Activated B cell treated with CpG ODN at 0.5 μM for 24 hours (primary cell): ENCODE results near the gene PSKH1. TPM values are rescaled to one million over a fixed set of nuclear protein-coding genes. Genes with fewer than 3 reads are reported as not detected.

Experiments used
- ATAC-seq: fragments of 200-7000 bp; cut with Tn5 transposase; one replicate; pipeline ENCODE4 v1.10.0; 2021; ENCODE audit warnings: low read depth, mild to moderate bottlenecking, moderate library complexity
- CTCF ChIA-PET: fragments of 350-600 bp; sonication (Branson Sonifier 250); formaldehyde crosslinking; loops from one replicate; lab custom pipeline; 2021; ENCODE audit warnings: antibody characterized with exemption; lab: Charles Lee
- POLR2A ChIA-PET: fragments of 350-600 bp; sonication (Branson Sonifier 250); formaldehyde crosslinking; loops from one replicate; lab custom pipeline; 2021; ENCODE audit warnings: antibody characterized with exemption; lab: Charles Lee
- DNase-seq: peaks from one replicate; pipeline ENCODE4 v3.0.0; 2022
- H3K27ac Mint-ChIP-seq: one replicate; pipeline ENCODE4 v1.8.0; 2020; ENCODE audit warnings: mixed read lengths
- H3K27me3 Mint-ChIP-seq: one replicate; pipeline ENCODE4 v1.8.0; 2021; ENCODE audit warnings: mixed read lengths
- H3K36me3 Mint-ChIP-seq: one replicate; pipeline ENCODE4 v1.8.0; 2021; ENCODE audit warnings: low read depth, mixed read lengths
- H3K4me1 Mint-ChIP-seq: one replicate; pipeline ENCODE4 v1.8.0; 2021; ENCODE audit warnings: mixed read lengths
- H3K4me3 Mint-ChIP-seq: one replicate; pipeline ENCODE4 v1.8.0; 2020; ENCODE audit warnings: mild to moderate bottlenecking, mixed read lengths
- H3K9me3 Mint-ChIP-seq: one replicate; pipeline ENCODE4 v1.8.0; 2020; ENCODE audit warnings: mixed read lengths
- CTCF ChIP-seq: fragments of 200-600 bp; IDR thresholded peaks from one replicate; pipeline ENCODE4 v1.8.0; 2022; ENCODE audit warnings: antibody characterized with exemption, mild to moderate bottlenecking
- intact Hi-C: fragments of 100-400 bp; cut with micrococcal nuclease; formaldehyde crosslinking; loops from one replicate; pipeline ENCODE4 v1.15.1; 2024
- total RNA-seq: library from RNA; stranded (reverse); gene quantifications from 2 replicates; pipeline ENCODE4 v1.2.3, GENCODE V29; 2022

Gene PSKH1
- total RNA-seq, 1 donor from 2014 or later: 22.0 TPM

- peaks cover 24% of the 10 kb centered on the region for H3K36me3 Mint-ChIP-seq
- intact Hi-C loops: no loop called here
- ATAC-seq: no peak
- peaks cover 2% of the 10 kb centered on the region for H3K4me1 Mint-ChIP-seq
- DNase-seq: no peak
- no peaks in the 10 kb centered on the region for H3K27me3 Mint-ChIP-seq
- H3K9me3 Mint-ChIP-seq: no peaks in the 10 kb centered on the region
- H3K4me3 Mint-ChIP-seq: no peak overlapping the region
- POLR2A ChIA-PET: interaction anchor here (0.5 to 0.6 kb wide), 2 partner anchors 13 to 81 kb away, joined by 3 read pairs; no protein-coding TSS in a partner anchor
- TF ChIP-seq CTCF: no peak
- H3K27ac Mint-ChIP-seq: no peak overlapping the region
- CTCF ChIA-PET: no interaction called here
These were observed 54.0 kb downstream of the PSKH1 start for GRCh38 chr16:67946966-67947558.

- no peak for DNase-seq
- Mint-ChIP-seq H3K27me3 (no peaks in the 10 kb centered on the region), H3K9me3 (no peaks in the 10 kb centered on the region), H3K36me3 (peaks cover 25% of the 10 kb centered on the region), H3K4me1 (no peaks in the 10 kb centered on the region), H3K27ac (no peak overlapping the region), H3K4me3 (no peak overlapping the region)
- intact Hi-C loops: no loop called here
- CTCF ChIA-PET: no interaction called here
- TF ChIP-seq CTCF: no peak
- no peak for ATAC-seq
- POLR2A ChIA-PET: interaction anchor here (0.6 kb wide), 2 partner anchors 14 to 92 kb away, joined by 3 to 6 read pairs; no protein-coding TSS in a partner anchor
These were observed 55.0 kb downstream of the PSKH1 start for GRCh38 chr16:67948015-67948414.

GRCh38 chr16:67949645-67950044, 56.6 kb downstream of the PSKH1 start:
- Mint-ChIP-seq H3K4me1 (no peaks in the 10 kb centered on the region), H3K36me3 (peaks cover 34% of the 10 kb centered on the region), H3K4me3 (no peak overlapping the region), H3K27ac (no peak overlapping the region), H3K9me3 (no peaks in the 10 kb centered on the region), H3K27me3 (no peaks in the 10 kb centered on the region)
- intact Hi-C loops: no loop called here
- DNase-seq: no peak
- ATAC-seq: no peak
- TF ChIP-seq CTCF: no peak
- POLR2A ChIA-PET: no interaction called here
- CTCF ChIA-PET: no interaction called here

- Mint-ChIP-seq H3K4me3 (no peak overlapping the region), H3K36me3 (peaks cover 34% of the 10 kb centered on the region), H3K4me1 (no peaks in the 10 kb centered on the region), H3K27me3 (no peaks in the 10 kb centered on the region), H3K9me3 (no peaks in the 10 kb centered on the region), H3K27ac (no peak overlapping the region)
- TF ChIP-seq CTCF: no peak
- ChIA-PET POLR2A (no interaction called here), CTCF (no interaction called here)
- DNase-seq (no peak), ATAC-seq (no peak)
- intact Hi-C loops: no loop called here
These were observed 57.3 kb downstream of the PSKH1 start for GRCh38 chr16:67950335-67950843.

- ChIA-PET POLR2A (no interaction called here), CTCF (no interaction called here)
- Mint-ChIP-seq H3K9me3 (no peaks in the 10 kb centered on the region), H3K27me3 (no peaks in the 10 kb centered on the region), H3K4me1 (no peaks in the 10 kb centered on the region), H3K36me3 (peaks cover 27% of the 10 kb centered on the region), H3K27ac (no peak overlapping the region), H3K4me3 (no peak overlapping the region)
- ATAC-seq: no peak
- TF ChIP-seq CTCF: no peak
- intact Hi-C loops: no loop called here
- DNase-seq: no peak
These were observed 58.4 kb downstream of the PSKH1 start for GRCh38 chr16:67951485-67951884.
